Mesodermal cell (in vitro differentiated cells): ENCODE data around the gene BHLHA15.

Experiments used
- H3K27ac ChIP-seq: 2 replicates; pipeline ENCODE4 v1.7.0; 2013; ENCODE audit warnings: mild to moderate bottlenecking, low read depth, low read length, moderate library complexity; ENCODE audit not compliant: severe bottlenecking
- H3K36me3 ChIP-seq: 2 replicates; pipeline ENCODE4 v1.7.1; 2013; ENCODE audit warnings: mild to moderate bottlenecking, low read length, moderate library complexity; ENCODE audit not compliant: control insufficient read depth, insufficient read depth
- H3K4me1 ChIP-seq: one replicate; pipeline ENCODE4 v1.7.1; 2013; ENCODE audit warnings: mild to moderate bottlenecking, low read length; ENCODE audit not compliant: insufficient read depth, control insufficient read depth, poor library complexity, severe bottlenecking
- H3K4me3 ChIP-seq: 2 replicates; pipeline ENCODE4 v1.7.0; 2013; ENCODE audit warnings: low read length, control low read depth, mild to moderate bottlenecking; ENCODE audit not compliant: insufficient read depth, poor library complexity, severe bottlenecking; ENCODE audit errors: extremely low read depth
- H3K9me3 ChIP-seq: 2 replicates; pipeline ENCODE4 v1.7.1; 2013; ENCODE audit warnings: mild to moderate bottlenecking, low read length, moderate library complexity; ENCODE audit not compliant: control insufficient read depth
- WGBS, 2 experiments: methylation state at CpG; one replicate each; pipeline ENCODE4 v1.1.5; 2013; ENCODE audit warnings: missing lambda C conversion rate in 2 of 2; ENCODE audit not compliant: insufficient coverage in 2 of 2; 5-methylcytosine and 5-hydroxymethylcytosine counted together

The BHLHA15 gene

GRCh38 chr7:98211676-98212531 is 665 bp downstream of the BHLHA15 start:
- peaks cover 7% of the 10 kb centered on the region for H3K4me1 ChIP-seq
- WGBS, 2 experiments = 86 to 89% methylated on average over 45 to 49 of the region's 49 CpGs
- H3K36me3 ChIP-seq = peaks cover 4% of the 10 kb centered on the region
- no peak overlapping the region for H3K4me3 ChIP-seq
- H3K9me3 ChIP-seq = no peaks in the 10 kb centered on the region
- no peak overlapping the region for H3K27ac ChIP-seq

GRCh38 chr7:98212532-98213041 is 1.3 kb downstream of the BHLHA15 start:
- H3K4me1 ChIP-seq = peaks cover 7% of the 10 kb centered on the region
- H3K36me3 ChIP-seq = peaks cover 10% of the 10 kb centered on the region
- WGBS, 2 experiments = 92 to 97% methylated on average over 26 to 30 of the region's 30 CpGs
- no peak overlapping the region for H3K27ac ChIP-seq
- no peak overlapping the region for H3K4me3 ChIP-seq
- no peaks in the 10 kb centered on the region for H3K9me3 ChIP-seq

- H3K36me3 ChIP-seq = peaks cover 9% of the 10 kb centered on the region
- no peak overlapping the region for H3K4me3 ChIP-seq
- H3K9me3 ChIP-seq = no peaks in the 10 kb centered on the region
- H3K27ac ChIP-seq = no peak overlapping the region
- peaks cover 7% of the 10 kb centered on the region for H3K4me1 ChIP-seq
- WGBS, 2 experiments = 95 to 97% methylated on average over 2 to 4 of the region's 8 CpGs
These were observed 2.2 kb downstream of the BHLHA15 start for GRCh38 chr7:98213296-98213887.

GRCh38 chr7:98213888-98214810 is 2.9 kb downstream of the BHLHA15 start:
- 93 to 96% methylated on average over 22 to 24 of the region's 25 CpGs for WGBS, 2 experiments
- no peak overlapping the region for H3K27ac ChIP-seq
- H3K9me3 ChIP-seq = no peaks in the 10 kb centered on the region
- peaks cover 7% of the 10 kb centered on the region for H3K4me1 ChIP-seq
- H3K36me3 ChIP-seq = peaks cover 6% of the 10 kb centered on the region
- no peak overlapping the region for H3K4me3 ChIP-seq

- no peak overlapping the region for H3K27ac ChIP-seq
- 91 to 93% methylated on average over 22 to 24 of the region's 27 CpGs for WGBS, 2 experiments
These were observed 3.6 kb downstream of the BHLHA15 start for GRCh38 chr7:98214811-98215321.

GRCh38 chr7:98215561-98216495 is 4.6 kb downstream of the BHLHA15 start:
- H3K9me3 ChIP-seq = no peaks in the 10 kb centered on the region
- H3K4me1 ChIP-seq = peaks cover 7% of the 10 kb centered on the region
- no peak overlapping the region for H3K27ac ChIP-seq
- 93 to 97% methylated on average over 27 of the region's 32 CpGs for WGBS, 2 experiments
- H3K4me3 ChIP-seq = no peak overlapping the region
- H3K36me3 ChIP-seq = peaks cover 6% of the 10 kb centered on the region

More at GRCh38 chr7:98214811-98215321, 3.6 kb downstream of the BHLHA15 start:
- Histone ChIP-seq H3K4me1 (peaks cover 7% of the 10 kb centered on the region), H3K36me3 (peaks cover 6% of the 10 kb centered on the region), H3K9me3 (no peaks in the 10 kb centered on the region), H3K4me3 (no peak overlapping the region)

- 87 to 93% methylated on average over 19 to 20 of the region's 24 CpGs for WGBS, 2 experiments
These were observed 5.8 kb downstream of the BHLHA15 start for GRCh38 chr7:98216941-98217622.

GRCh38 chr7:98217623-98218582 is 6.7 kb downstream of the BHLHA15 start:
- no peak overlapping the region for H3K27ac ChIP-seq

More at GRCh38 chr7:98216941-98217622, 5.8 kb downstream of the BHLHA15 start:
- Histone ChIP-seq H3K36me3 (peaks cover 6% of the 10 kb centered on the region), H3K4me1 (no peaks in the 10 kb centered on the region), H3K9me3 (no peaks in the 10 kb centered on the region), H3K27ac (no peak overlapping the region), H3K4me3 (no peak overlapping the region)

More at GRCh38 chr7:98217623-98218582, 6.7 kb downstream of the BHLHA15 start:
- Histone ChIP-seq H3K4me3 (no peak overlapping the region), H3K9me3 (no peaks in the 10 kb centered on the region), H3K4me1 (no peaks in the 10 kb centered on the region), H3K36me3 (peaks cover 6% of the 10 kb centered on the region)
- WGBS, 2 experiments = 93 to 94% methylated on average over 28 to 32 of the region's 41 CpGs
